GM18499 (cell line): Measurements from ENCODE around the gene DPT.
"Not testable (repeated sequence)": the region's sequence is repeated elsewhere in the genome, so short reads cannot be mapped to it uniquely, and the experiment has no call there.

ENCODE experiments used
- ATAC-seq: cut with Tn5 transposase; IDR thresholded peaks from one replicate; pipeline ENCODE4 v1.9.1; 2021; ENCODE audit warnings: moderate number of reproducible peaks; ENCODE audit not compliant: insufficient read depth, unreplicated experiment

Gene DPT

DNA sequence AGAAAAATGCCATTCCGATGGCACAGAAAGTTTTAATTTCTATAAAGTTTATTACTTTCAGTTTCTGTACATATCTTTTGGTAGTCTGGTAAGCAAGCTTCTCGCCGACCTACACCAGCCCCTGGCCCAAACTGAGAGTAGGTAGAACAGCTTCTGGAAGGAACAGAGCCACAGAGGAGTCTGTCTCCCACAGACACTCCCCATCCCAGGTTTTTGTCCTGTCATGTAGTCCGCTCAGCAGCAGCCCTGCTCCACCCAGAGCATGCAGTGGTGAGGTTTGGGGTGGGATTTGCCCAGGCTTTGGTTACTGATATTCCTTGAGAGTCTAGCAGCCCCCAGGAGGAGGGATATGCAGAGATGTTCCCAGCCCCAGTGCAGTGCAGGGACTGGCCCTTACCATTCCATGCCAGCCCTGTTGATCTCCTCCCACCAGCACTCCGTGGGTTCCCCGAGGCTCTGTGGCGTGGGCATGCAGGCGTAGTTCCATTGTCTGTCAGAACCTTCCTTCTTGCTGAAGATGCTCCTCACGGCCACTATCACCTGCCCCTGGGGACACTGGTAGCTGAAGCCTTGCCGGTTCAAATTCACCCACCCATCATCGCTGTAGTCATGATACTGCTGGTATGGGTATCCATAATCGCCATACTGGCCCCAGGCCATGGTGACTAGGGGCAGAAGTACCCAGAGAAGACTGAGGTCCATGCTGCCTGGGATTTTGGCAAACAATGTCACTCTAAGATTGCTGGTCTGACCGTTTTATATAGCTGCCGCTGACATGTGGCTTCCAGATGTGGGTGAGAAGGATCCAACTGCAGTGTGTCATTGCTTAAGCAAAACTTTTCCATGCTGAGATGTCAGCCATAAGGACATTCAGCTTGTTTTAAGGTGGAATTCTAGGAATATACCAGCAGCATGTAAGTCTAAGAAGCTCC lies at the start of gene DPT:
Gene DPT (minus strand): TSS at position 734 of the 932 bp plus-strand sequence. CDS start 32 bp downstream, at position 702.
- ATAC-seq: no peak

- ATAC-seq: no peak
These were observed 46.4 kb upstream of the DPT start for GRCh38 chr1:168775366-168775765.

- ATAC-seq: no peak
These were observed 45.2 kb upstream of the DPT start for GRCh38 chr1:168774241-168774640.

GRCh38 chr1:168772428-168773060 lies 43.5 kb upstream of the DPT start:
- ATAC-seq: no peak

GRCh38 chr1:168771104-168771630 lies 42.2 kb upstream of the DPT start:
- ATAC-seq: no peak

DNA sequence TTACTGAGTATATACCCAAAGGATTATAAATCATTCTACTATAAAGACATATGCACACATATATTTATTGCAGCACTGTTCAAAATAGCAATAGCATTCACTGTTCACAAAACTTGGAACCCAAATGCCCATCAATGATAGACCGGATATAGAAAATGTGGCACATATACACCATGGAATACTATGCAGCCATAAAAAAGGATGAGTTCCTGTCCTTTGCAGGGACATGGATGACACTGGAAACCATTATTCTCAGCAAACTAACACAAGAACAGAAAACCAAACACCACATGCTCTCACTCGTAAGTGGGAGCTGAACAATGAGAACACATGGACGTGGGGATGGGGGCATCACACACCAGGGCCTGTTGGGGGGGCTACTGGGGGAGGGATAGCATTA lies 40.9 kb upstream of the DPT start:
- not testable (repeated sequence) for ATAC-seq

GRCh38 chr1:168767894-168768584 lies 39.0 kb upstream of the DPT start:
- ATAC-seq: no peak

DNA sequence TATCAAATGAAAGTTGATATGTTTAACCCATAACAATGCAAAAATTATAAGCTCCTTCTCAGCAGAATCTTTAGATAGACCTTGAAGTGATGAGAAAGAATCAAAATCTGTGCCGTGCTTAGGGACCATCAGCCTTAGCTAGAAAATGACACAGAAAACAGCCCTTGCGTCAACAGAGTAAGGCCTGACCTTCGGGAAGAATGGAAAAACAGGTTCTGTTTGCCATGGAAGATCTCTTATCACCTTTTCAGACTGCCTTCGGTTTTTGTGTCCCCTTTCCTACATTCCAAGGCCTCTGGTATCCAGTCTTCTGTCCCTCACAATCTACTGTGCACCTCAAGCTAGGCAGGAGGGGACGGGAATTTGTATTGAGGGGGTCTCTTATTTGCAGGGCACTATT lies 37.6 kb upstream of the DPT start:
- no peak for ATAC-seq

- no peak for ATAC-seq
These were observed 34.0 kb upstream of the DPT start for GRCh38 chr1:168763031-168763430.

- no peak for ATAC-seq
These were observed 33.5 kb upstream of the DPT start for GRCh38 chr1:168762473-168762872.

DNA sequence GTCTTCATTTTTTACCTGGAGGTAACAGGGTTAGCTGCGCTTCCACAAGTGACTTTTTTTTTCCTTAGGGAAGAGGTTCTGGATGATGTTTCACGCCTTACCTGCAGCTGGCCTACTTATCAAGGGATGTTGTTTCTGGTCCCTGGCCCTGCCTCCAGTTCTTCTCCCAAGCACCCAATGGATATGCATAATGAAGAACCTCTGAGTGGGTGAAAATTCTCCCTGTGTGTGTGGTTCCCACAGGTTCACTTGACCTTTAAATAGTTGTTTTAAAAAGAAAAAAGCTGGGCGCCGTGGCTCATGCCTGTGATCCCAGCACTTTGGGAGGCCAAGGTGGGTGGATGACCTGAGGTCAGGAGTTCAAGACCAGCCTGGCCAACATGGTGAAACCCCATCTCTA lies 31.8 kb upstream of the DPT start:
- ATAC-seq: no peak

GRCh38 chr1:168760241-168760640 lies 31.2 kb upstream of the DPT start:
- ATAC-seq: no peak

DNA sequence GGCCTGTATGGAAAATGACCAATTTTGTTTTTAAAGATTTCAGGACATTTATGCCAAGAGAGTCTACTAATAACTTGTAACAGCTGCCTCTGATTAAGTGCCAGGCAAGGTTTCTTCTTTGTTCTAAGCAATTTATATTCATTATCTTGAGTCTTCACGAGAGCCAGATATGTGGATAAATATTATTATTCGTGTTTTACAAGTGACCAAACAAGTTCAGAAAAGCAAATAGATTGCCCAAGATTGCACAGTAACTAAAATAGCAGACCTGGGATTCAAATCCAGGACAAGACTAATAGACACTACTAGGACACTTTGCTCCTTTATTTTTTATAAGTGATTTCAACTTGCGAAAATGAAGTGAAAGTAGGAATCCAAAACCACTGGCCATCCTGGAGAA lies 30.1 kb upstream of the DPT start:
- no peak for ATAC-seq

DNA sequence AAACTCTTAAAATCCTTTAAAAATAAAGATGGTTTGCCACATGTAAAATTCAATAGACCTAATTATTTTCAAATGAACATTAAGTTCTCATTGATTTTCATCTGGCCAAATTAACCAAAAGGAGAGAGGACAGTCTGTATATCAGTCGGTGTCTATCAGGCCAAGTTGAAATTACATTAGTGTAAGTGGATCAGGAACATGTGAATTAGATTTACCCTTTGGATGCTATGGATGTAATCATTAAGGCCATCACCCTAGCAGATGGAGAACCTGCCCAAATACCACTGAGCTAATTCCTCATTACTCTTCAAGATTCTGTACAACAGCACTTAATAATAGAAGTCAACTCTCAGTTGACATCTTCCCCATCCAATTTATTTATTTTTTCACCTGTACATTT lies 29.5 kb upstream of the DPT start:
- no peak for ATAC-seq

GRCh38 chr1:168755800-168756418 lies 26.9 kb upstream of the DPT start:
- no peak for ATAC-seq

DNA sequence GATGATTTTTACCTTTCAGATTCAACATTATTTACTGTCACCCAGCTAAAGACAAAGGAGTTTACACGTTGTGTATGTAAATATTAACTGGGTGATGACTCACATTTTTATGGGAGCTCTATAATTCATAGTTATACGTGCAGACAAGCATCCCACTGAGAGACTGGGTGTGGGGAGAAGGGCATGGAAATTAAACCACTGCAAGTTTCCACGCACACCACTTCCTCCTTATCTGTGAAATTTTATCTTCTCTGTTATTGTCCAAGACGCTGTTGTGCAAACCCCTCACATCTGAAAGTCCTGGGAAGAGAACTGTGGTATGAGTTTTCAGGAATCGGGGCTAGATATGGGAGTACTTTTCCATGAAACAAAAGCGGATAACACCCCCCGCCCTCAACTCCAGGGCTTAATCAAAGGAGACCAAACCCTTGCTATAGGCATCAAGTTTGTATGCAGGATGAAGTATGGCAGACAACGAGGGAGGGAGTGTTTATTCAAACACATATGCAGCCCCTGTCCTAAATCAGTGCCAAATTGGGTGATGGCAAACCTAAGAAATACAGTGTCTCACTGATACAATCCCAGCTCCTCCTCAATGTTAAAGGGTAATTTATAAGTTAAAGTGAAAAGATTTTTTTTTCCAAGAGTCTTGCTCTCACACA lies 23.3 kb upstream of the DPT start:
- no peak for ATAC-seq

- ATAC-seq: no peak
These were observed 22.2 kb upstream of the DPT start for GRCh38 chr1:168751195-168751650.

GRCh38 chr1:168742994-168743650 lies 14.1 kb upstream of the DPT start:
- no peak for ATAC-seq

DNA sequence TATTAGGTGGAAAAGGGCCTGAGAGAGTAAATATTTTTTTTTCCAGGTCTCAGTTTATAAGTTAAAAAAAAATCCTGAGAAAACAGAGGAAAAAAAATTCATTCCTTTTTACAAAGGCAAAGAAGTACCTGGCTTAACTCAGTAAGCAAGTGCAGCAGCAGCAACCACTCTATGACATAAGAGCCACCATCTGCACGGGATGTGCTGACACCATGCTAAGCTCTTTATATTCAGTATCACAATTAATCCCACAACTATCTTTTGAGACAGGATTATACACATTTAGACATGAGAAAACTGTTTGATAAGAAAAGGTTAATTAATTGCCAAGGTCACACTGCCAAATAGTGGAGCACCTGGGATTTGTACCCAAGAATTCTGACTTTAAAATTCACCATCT lies 13.4 kb upstream of the DPT start:
- no peak for ATAC-seq
